GM18498 (cell line): ENCODE results near the gene ESYT1.
"Not testable (repeated sequence)": the region's sequence is repeated elsewhere in the genome, so short reads cannot be mapped to it uniquely, and the experiment has no call there.

Source experiments
- ATAC-seq: cut with Tn5 transposase; IDR thresholded peaks from one replicate; pipeline ENCODE4 v1.9.1; 2021; ENCODE audit warnings: mild to moderate bottlenecking, moderate library complexity; ENCODE audit not compliant: unreplicated experiment

Gene ESYT1

GRCh38 chr12:56104109-56104814, 23.8 kb upstream of the ESYT1 start, which contains the start of gene PA2G4:
TSS of gene PA2G4 (plus strand) at chr12:56104559. CDS start at chr12:56104738, 179 bp downstream.
- peak; percentile 95 for ATAC-seq

- ATAC-seq, result peak; percentile 13
These were observed 23.1 kb upstream of the ESYT1 start for GRCh38 chr12:56104815-56105608.

DNA sequence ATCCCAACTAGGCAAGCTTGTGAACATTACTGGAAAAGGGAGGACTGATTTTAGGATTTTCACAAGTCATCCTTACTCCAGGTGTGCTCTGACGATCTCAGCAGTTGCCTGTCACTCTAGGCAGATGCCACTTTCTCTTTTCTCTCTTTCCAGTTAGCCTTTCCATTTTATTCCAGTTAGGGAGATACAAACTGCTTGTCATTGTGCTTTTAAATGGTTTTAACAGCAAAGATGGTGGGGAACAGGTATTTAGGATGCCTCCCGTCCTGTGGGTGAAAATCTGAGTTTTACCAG, 22.5 kb upstream of the ESYT1 start:
- ATAC-seq, result no peak

GRCh38 chr12:56107242-56107641, 20.8 kb upstream of the ESYT1 start:
- no peak for ATAC-seq

GRCh38 chr12:56110571-56110970, 17.5 kb upstream of the ESYT1 start:
- ATAC-seq, result no peak

- ATAC-seq, result no peak
These were observed 14.0 kb upstream of the ESYT1 start for GRCh38 chr12:56114084-56114483.

- no peak for ATAC-seq
These were observed 12.7 kb upstream of the ESYT1 start for GRCh38 chr12:56115329-56115728.

DNA sequence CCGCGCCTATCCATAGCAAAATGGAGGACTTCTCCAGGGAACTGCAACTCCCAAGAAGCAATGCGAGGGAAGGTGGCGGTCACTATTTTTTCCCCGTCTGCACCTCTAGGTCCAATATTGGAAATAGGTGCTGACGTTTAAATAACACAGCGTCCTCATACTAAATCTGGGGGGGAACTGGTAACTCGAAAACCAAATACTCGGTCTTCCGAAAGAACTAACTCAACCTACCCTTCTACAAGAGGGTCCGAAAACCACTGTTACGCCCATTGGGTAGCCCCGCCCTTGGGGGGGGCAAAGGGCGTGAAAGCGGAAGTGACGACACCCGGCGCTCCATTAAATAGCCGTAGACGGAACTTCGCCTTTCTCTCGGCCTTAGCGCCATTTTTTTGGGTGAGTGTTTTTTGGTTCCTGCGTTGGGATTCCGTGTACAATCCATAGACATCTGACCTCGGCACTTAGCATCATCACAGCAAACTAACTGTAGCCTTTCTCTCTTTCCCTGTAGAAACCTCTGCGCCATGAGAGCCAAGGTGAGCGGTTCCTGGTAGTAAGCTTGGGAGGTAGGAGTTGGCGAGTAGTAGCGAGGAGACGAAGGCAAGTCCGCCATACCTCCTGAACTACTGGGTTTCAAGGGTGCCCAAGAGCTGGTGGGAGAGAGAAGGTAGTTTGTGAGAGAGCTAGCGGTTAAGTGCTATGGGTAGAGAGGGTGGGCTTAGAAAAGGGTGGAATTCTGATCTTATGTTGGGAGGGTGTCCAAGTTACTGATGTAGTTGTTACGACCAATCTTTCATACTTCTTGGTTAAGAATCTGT, 11.6 kb upstream of the ESYT1 start, which contains the start of gene RPL41:
Gene RPL41 (plus strand): TSS at position 367 of the 815 bp plus-strand sequence.
- ATAC-seq, result peak; percentile 52

GRCh38 chr12:56117082-56117706, 10.9 kb upstream of the ESYT1 start:
- ATAC-seq, result not testable (repeated sequence)

DNA sequence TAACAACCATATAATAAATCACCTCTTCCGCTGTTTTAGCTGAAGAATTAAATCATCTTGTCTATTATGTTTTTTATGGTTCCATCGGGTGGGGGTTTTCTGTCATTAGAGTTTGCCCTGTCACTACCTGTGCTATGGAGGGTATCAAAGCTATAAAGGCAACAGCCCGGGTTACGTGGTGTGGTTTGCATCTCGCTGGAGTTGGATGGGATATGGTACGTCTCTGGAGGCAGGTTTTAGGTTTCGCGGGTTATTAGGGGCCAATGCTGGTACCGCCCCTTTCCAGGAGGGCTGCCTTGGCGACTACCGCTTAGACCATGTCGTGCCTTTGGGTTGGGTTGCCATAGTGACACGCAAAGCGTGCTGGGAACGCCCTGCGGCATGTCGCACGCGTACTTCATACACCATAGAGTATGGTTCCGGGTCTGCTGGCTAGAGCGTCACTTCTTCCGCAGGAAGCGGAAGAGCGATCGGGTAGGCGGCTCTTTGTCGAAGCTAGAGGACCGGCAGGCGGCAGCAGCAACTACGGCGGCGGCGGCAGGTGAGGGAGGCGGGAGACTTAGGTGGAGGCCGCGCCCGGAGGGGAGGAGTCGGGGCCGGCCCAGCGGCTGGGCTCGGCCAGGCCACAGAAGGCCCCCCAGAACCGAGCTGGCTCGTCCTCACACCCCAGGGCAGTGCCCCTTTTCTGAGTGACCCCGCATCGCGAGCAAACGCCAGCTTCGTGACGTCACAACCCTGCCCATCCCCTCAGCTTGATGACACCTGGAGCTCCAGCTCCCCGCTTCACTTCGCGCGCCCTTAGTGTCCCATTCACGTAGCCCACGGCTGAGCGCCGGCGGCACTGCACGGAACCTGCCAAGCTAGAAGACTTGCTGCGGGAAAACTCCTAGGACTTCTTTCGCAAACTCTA, 10.0 kb upstream of the ESYT1 start, which contains the start of gene ZC3H10:
Gene ZC3H10 (plus strand): TSS at position 489 of the 910 bp plus-strand sequence. CDS start 2,297 bp downstream, outside the sequence.
- peak; percentile 79 for ATAC-seq

- no peak for ATAC-seq
These were observed 9.2 kb upstream of the ESYT1 start for GRCh38 chr12:56118688-56119357.

GRCh38 chr12:56119361-56119796, 8.7 kb upstream of the ESYT1 start:
- no peak for ATAC-seq

DNA sequence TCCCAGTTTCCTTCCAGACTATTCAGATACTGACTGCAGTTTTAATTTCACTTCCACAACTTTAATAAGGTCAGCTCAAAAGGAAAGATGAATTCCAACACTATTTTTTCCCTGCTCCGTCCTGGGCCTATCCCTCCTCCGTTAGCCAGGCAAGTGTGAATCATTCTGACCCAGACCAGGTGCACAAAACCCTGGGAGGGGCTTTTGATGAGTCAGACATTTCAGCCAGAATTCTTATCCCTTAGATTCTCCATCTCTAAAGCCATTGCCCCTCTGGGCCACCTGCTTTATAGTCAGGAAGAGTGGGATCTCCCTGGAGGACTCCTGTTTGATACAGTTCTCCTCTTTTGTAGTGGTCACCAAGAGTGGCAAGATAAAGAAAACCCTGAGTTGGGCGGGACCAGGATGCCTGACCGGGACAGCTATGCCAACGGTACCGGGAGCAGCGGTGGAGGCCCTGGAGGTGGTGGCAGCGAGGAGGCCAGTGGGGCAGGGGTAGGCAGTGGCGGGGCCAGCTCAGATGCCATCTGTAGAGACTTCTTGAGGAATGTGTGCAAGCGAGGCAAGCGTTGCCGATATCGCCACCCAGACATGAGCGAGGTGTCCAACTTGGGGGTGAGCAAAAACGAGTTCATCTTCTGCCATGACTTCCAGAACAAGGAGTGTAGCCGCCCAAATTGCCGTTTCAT, 7.8 kb upstream of the ESYT1 start:
- no peak for ATAC-seq

DNA sequence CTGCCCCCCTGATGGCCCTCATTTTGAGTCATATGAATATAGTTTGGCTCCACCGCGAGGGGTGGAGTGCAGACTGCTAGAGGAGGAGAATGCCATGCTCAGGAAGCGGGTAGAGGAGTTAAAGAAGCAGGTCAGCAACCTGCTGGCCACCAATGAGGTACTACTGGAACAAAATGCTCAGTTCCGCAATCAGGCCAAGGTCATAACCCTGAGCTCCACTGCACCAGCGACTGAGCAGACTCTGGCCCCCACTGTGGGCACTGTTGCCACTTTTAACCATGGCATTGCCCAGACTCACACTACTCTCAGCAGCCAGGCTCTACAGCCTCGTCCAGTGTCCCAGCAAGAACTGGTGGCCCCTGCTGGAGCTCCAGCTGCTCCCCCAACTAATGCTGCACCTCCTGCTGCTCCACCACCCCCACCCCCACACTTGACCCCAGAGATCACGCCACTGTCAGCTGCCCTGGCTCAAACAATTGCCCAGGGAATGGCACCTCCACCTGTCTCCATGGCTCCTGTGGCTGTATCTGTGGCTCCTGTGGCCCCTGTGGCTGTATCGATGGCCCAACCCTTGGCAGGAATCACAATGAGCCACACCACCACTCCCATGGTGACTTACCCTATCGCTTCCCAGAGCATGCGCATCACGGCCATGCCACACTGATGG, 6.7 kb upstream of the ESYT1 start:
- no peak for ATAC-seq

- no peak for ATAC-seq
These were observed 5.4 kb upstream of the ESYT1 start for GRCh38 chr12:56122637-56123036.

DNA sequence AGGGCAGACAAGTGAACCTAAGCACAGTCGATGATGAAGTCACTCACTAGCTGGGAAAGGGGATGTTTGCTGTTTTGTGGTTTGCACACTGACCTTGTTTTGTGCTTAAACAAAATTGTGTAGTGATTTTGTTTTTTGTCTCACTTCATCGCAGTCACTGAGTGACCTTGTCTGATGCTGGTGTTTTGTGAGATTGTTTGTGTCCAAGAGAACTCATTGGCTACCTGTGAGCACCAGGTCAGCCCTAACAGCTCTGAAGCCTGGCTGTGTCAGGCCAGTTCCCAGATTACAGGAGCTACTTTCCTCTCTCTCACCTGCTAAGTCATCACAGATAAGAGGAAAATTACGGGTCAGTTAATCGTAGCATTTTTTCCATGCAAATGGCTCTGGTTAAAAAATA, 3.9 kb upstream of the ESYT1 start:
- ATAC-seq, result no peak

DNA sequence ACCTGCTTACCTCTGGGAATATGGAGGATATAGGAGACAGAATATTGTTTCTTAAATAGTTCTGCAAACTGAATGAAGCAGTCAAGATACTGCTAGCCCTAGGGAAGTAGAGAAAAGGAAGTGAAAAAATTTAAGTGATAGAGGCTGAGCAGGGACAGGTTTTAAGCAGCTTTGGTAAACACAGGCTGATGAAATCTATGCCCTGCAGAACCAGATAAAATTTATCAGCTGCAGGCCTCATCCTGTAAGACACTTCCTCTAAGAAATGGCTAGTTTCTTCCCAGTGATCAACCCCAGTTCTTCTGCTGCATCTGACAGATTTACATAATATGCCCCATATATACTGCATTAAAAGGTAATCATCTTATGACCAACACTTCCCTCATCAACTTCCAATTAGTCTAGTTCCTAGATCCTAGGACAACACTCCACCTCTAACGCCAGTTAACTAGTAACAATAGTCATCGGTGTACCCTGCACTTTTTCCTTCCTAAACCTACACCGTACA, 1.3 kb upstream of the ESYT1 start:
- ATAC-seq, result no peak

GRCh38 chr12:56127485-56127887, 581 bp upstream of the ESYT1 start:
- ATAC-seq, result no peak
